GM19025 (cell line): ENCODE data around the gene PANX2.

ENCODE experiments used
- ATAC-seq: cut with Tn5 transposase; IDR thresholded peaks from one replicate; pipeline ENCODE4 v1.9.1; 2021; ENCODE audit warnings: mild to moderate bottlenecking, low read depth, moderate library complexity; ENCODE audit not compliant: unreplicated experiment

Gene PANX2

GRCh38 chr22:50209893-50210292, 39.4 kb downstream of the PANX2 start:
- ATAC-seq: no peak

GRCh38 chr22:50210378-50211139, 40.0 kb downstream of the PANX2 start:
- no peak for ATAC-seq

GRCh38 chr22:50211147-50211546, 40.6 kb downstream of the PANX2 start:
- ATAC-seq: no peak

- ATAC-seq: no peak
Measured at GRCh38 chr22:50213263-50213662, 42.7 kb downstream of the PANX2 start.

- no peak for ATAC-seq
Measured at GRCh38 chr22:50215297-50216054, 44.9 kb downstream of the PANX2 start.

GRCh38 chr22:50216055-50216683, 45.6 kb downstream of the PANX2 start:
- ATAC-seq: no peak

GRCh38 chr22:50216684-50217520, 46.4 kb downstream of the PANX2 start:
- no peak for ATAC-seq

GRCh38 chr22:50217543-50218152, 47.1 kb downstream of the PANX2 start:
- no peak for ATAC-seq

GRCh38 chr22:50218153-50218995, 47.8 kb downstream of the PANX2 start:
- ATAC-seq: no peak

GRCh38 chr22:50218996-50219727, 48.6 kb downstream of the PANX2 start:
- no peak for ATAC-seq

- no peak for ATAC-seq
Measured at GRCh38 chr22:50219800-50220602, 49.5 kb downstream of the PANX2 start.

- no peak for ATAC-seq
Measured at GRCh38 chr22:50220603-50221409, 50.3 kb downstream of the PANX2 start.

- ATAC-seq: no peak
Measured at GRCh38 chr22:50221410-50222300, 51.1 kb downstream of the PANX2 start.

- ATAC-seq: no peak
Measured at GRCh38 chr22:50222508-50222907, 52.0 kb downstream of the PANX2 start.

- ATAC-seq: no peak
Measured at GRCh38 chr22:50224071-50224470, 53.5 kb downstream of the PANX2 start.
